Cardiac muscle cell (in vitro differentiated cells and primary cell): ENCODE results near the gene NEURL1B. TPM values are rescaled to one million over a fixed set of nuclear protein-coding genes. Genes with fewer than 3 reads are reported as not detected.

Source experiments
- DNase-seq, 2 donors: peaks; one replicate each; pipeline versions ENCODE4 v3.0.0 to v3.0.0-alpha.2; 2010 to 2017; ENCODE audit warnings: low read depth in 1 of 2, low spot score in 1 of 2
- H3K27ac ChIP-seq: fragments of 200-600 bp; sonication (generic); 2 replicates; pipeline ENCODE4 v1.5.1; 2016
- H3K27me3 ChIP-seq: fragments of 200-600 bp; sonication (generic); 2 replicates; pipeline ENCODE4 v1.6.0; 2016; ENCODE audit warnings: control low read depth
- H3K36me3 ChIP-seq: fragments of 200-600 bp; sonication (generic); 2 replicates; pipeline ENCODE4 v1.5.1; 2016; ENCODE audit warnings: control low read depth
- H3K4me1 ChIP-seq: fragments of 200-600 bp; sonication (generic); 2 replicates; pipeline ENCODE4 v1.8.1; 2017; ENCODE audit warnings: low read depth, mild to moderate bottlenecking, mixed run types
- H3K4me3 ChIP-seq: fragments of 200-600 bp; sonication (generic); 2 replicates; pipeline ENCODE4 v1.5.1; 2016; ENCODE audit warnings: mild to moderate bottlenecking
- H3K9me3 ChIP-seq: fragments of 200-600 bp; sonication (generic); 2 replicates; pipeline ENCODE4 v1.5.1; 2017; ENCODE audit warnings: low read depth, mild to moderate bottlenecking, control low read depth
- polyA plus RNA-seq: library from polyadenylated mRNA; unstranded; fragments of >200 nt; fragmentation: Nextera tagmentation; extraction: Ambion mirVana; gene quantifications from 2 replicates; pipeline ENCODE4 v1.2.1, GENCODE V29; 2016
- total RNA-seq: library from RNA; depleted of rRNA; stranded (reverse); fragments of >200 nt; gene quantifications from 2 replicates; pipeline ENCODE4 v1.2.3, GENCODE V29; 2016
- TF ChIP-seq, protein P1 (sequence below): IDR thresholded peaks from 2 replicates; pipeline ENCODE4 v1.5.1; 2012; ENCODE audit warnings: low read depth, mild to moderate bottlenecking, low read length

NEURL1B gene
- total and polyA plus RNA-seq, 2 experiments from 2014 or later, result 4.6 to 55.8 TPM

DNA sequence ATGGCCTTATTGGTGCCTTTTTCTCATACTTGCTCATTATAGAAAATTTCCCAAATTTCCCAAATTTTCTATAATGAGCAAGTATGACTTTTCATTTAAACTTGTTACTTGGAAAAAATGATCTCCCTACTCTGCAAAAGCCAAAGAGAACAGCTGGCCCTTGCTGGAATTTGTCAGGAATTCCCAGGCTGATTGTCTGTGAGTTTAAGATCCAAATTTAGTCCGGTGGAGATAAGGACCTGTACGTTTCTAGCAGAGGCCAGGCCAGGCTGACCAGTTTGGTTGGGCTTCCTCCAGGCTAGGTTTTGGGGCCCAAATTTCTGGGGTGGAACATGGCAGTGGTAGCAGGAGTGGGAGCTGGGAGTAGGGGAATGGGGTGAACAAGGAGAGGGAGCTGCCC lies 51.9 kb downstream of the NEURL1B start:
- H3K27me3 ChIP-seq, result no peaks in the 10 kb centered on the region
- no peak overlapping the region for H3K4me3 ChIP-seq
- no peaks in the 10 kb centered on the region for H3K9me3 ChIP-seq
- peak; percentile 78 to 79 for DNase-seq
- peak overlapping the region; percentile 99 for H3K27ac ChIP-seq
- TF ChIP-seq, protein P1, sequence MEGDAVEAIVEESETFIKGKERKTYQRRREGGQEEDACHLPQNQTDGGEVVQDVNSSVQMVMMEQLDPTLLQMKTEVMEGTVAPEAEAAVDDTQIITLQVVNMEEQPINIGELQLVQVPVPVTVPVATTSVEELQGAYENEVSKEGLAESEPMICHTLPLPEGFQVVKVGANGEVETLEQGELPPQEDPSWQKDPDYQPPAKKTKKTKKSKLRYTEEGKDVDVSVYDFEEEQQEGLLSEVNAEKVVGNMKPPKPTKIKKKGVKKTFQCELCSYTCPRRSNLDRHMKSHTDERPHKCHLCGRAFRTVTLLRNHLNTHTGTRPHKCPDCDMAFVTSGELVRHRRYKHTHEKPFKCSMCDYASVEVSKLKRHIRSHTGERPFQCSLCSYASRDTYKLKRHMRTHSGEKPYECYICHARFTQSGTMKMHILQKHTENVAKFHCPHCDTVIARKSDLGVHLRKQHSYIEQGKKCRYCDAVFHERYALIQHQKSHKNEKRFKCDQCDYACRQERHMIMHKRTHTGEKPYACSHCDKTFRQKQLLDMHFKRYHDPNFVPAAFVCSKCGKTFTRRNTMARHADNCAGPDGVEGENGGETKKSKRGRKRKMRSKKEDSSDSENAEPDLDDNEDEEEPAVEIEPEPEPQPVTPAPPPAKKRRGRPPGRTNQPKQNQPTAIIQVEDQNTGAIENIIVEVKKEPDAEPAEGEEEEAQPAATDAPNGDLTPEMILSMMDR, result no peak
- peaks cover 43% of the 10 kb centered on the region for H3K4me1 ChIP-seq
- H3K36me3 ChIP-seq, result no peaks in the 10 kb centered on the region

DNA sequence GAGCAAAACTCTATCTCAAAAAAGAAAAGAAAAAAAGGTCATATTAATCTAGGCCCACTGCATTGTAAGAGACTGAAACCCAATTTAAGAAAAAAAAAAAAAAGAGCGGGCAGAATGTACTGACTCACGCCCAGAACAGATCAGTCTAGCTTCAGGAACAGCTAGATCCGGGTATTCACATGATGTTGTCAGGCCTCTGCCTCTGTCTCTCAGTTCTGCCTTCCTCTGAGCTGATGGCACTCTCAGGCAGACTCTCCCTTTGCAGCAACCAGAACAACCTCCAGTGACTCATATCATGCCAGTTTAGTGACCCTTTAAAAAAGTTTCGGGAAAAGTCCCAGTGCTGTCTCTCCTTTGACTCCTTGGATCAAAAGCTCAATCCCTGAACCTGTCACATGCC lies 53.0 kb downstream of the NEURL1B start:
- Histone ChIP-seq H3K27me3 (no peaks in the 10 kb centered on the region), H3K4me3 (no peak overlapping the region), H3K9me3 (no peaks in the 10 kb centered on the region), H3K36me3 (no peaks in the 10 kb centered on the region), H3K4me1 (peaks cover 32% of the 10 kb centered on the region), H3K27ac (peak overlapping the region; percentile 99)
- TF ChIP-seq, protein P1, result no peak
- DNase-seq, result no peak

GRCh38 chr5:172694541-172694940 lies 53.5 kb downstream of the NEURL1B start:
- Histone ChIP-seq H3K27ac (peak overlapping the region; percentile 99), H3K27me3 (no peaks in the 10 kb centered on the region), H3K4me1 (peaks cover 31% of the 10 kb centered on the region), H3K9me3 (no peaks in the 10 kb centered on the region), H3K4me3 (no peak overlapping the region), H3K36me3 (no peaks in the 10 kb centered on the region)
- no peak for DNase-seq
- TF ChIP-seq, protein P1, result no peak

- H3K27ac ChIP-seq, result no peak overlapping the region
- no peak overlapping the region for H3K4me3 ChIP-seq
- no peaks in the 10 kb centered on the region for H3K27me3 ChIP-seq
- H3K4me1 ChIP-seq, result peaks cover 35% of the 10 kb centered on the region
- TF ChIP-seq, protein P1, result no peak
- no peaks in the 10 kb centered on the region for H3K36me3 ChIP-seq
- H3K9me3 ChIP-seq, result no peaks in the 10 kb centered on the region
- no peak for DNase-seq
These were observed 54.4 kb downstream of the NEURL1B start for GRCh38 chr5:172695232-172696054.

- no peak overlapping the region for H3K27ac ChIP-seq
- DNase-seq, result peak in 1 of 2 donors; percentile 64
- H3K36me3 ChIP-seq, result no peaks in the 10 kb centered on the region
- TF ChIP-seq, protein P1, result no peak
- peaks cover 41% of the 10 kb centered on the region for H3K4me1 ChIP-seq
- no peaks in the 10 kb centered on the region for H3K9me3 ChIP-seq
- H3K27me3 ChIP-seq, result no peaks in the 10 kb centered on the region
- no peak overlapping the region for H3K4me3 ChIP-seq
These were observed 55.2 kb downstream of the NEURL1B start for GRCh38 chr5:172696171-172696849.
